Stimulated activated CD8-positive, alpha-beta memory T cell treated with anti-CD3 and anti-CD28 coated beads, Interleukin-4, amount 100 ng/mL, for 1 hour (primary cell): ENCODE results near the gene SEPTIN1.
A peak's percentile ranks its signal among the peaks of the same experiment; 100 is the strongest.
"Not testable (repeated sequence)": the region's sequence is repeated elsewhere in the genome, so short reads cannot be mapped to it uniquely, and the experiment has no call there.

Source experiments
- DNase-seq, 2 donors: peaks; one replicate each; pipeline ENCODE4 v3.0.0-alpha.2; 2020; ENCODE audit warnings: low read depth in 2 of 2, low spot score in 1 of 2

The SEPTIN1 gene

GRCh38 chr16:30357715-30358576 is 24.4 kb downstream of the SEPTIN1 start:
- DNase-seq: no peak

GRCh38 chr16:30357085-30357714 is 25.2 kb downstream of the SEPTIN1 start:
- no peak for DNase-seq

GRCh38 chr16:30356401-30357084 is 25.8 kb downstream of the SEPTIN1 start:
- DNase-seq: no peak

DNA sequence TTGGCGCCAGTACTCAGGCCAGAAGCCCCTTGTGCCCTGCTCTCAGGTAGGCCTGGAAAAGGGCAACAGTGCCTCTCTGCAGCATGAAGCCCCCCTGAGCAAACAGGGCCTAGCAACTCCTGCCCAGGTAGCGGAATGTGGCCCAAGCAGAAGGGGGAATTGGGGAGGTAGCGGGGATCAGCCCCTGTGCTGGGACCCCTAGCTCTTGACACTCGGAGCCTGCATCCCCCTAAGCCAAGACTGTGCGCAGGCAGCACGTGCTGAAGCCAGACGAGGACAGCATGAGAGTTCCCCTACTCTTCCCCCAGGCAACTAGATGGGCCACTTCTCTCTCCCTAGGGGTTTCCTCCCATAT is 26.4 kb downstream of the SEPTIN1 start:
- DNase-seq: no peak

- DNase-seq: peak; percentile 56 to 77
These were observed 27.0 kb downstream of the SEPTIN1 start, which contains the start of gene CD2BP2 for GRCh38 chr16:30355144-30355953. Gene CD2BP2, minus strand, starts transcription at chr16:30355308. Its CDS starts 627 bp downstream, at chr16:30354681.

DNA sequence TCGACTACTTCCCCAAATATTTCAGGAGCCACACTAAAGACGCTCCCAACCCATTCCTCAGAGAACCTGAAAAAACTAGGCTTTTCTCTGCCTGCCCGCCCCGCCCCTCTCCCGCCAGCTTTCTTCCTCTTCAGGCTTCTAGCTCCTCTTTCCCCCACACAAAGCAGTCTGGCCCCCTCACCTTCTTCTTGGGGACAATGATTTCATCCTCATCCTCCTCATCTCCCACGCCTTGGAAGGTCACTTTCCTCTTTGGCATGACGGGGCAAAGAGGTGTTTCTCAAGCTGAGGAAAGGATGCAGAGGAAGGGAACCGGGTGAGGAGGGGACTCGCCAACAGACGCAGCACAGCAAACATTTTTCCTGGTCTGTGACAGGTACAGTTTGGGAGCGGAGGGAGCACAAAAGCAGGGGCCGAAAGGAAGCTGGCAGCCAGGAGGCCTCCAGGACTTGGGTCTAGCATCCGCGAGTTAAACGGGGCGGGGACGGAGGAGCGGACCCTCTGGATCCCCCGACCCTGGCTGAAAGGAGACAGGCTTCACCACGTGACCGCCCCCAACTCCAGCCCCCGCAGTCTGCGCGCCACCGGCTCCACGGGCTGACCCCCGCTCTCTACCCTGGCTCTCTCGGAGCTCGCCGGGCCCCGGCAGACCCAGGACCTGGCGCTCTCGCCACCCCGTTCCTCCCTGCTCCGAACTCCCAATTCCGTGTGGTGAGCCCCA is 27.8 kb downstream of the SEPTIN1 start:
- no peak for DNase-seq

DNA sequence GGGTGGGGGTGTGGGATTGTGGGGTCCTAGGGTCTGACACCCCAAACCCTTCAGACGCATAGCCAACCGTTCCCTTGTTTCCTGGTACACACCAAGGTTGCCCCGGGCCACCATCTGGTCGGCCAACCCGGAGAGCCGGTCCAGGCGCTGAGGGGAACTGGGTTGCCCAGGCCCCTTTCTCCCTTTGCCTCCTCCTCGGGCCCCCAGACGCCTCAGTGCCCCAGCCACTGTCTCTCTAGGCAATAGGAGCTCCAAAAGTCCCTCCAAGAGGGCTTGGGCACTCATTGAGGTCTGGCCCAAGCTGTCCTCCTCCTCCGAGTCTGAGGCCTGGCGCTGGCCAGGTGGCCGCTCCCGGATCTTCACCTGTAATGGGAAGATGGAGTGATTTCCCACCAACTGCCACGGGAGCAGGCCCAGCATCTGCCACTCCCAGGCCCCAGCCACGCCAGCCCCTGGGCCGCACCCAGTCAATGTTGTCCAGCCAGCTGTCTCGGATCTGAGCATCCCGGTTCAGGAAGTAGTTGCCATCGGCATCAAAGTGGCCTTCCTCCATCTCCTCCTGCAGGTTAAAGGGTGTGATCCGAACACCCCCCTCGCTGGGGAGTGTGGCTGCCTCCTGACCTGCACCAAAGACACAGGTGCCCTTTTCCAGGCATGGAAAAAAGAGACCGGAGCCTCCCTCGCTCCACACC is 28.8 kb downstream of the SEPTIN1 start:
- DNase-seq: no peak

DNA sequence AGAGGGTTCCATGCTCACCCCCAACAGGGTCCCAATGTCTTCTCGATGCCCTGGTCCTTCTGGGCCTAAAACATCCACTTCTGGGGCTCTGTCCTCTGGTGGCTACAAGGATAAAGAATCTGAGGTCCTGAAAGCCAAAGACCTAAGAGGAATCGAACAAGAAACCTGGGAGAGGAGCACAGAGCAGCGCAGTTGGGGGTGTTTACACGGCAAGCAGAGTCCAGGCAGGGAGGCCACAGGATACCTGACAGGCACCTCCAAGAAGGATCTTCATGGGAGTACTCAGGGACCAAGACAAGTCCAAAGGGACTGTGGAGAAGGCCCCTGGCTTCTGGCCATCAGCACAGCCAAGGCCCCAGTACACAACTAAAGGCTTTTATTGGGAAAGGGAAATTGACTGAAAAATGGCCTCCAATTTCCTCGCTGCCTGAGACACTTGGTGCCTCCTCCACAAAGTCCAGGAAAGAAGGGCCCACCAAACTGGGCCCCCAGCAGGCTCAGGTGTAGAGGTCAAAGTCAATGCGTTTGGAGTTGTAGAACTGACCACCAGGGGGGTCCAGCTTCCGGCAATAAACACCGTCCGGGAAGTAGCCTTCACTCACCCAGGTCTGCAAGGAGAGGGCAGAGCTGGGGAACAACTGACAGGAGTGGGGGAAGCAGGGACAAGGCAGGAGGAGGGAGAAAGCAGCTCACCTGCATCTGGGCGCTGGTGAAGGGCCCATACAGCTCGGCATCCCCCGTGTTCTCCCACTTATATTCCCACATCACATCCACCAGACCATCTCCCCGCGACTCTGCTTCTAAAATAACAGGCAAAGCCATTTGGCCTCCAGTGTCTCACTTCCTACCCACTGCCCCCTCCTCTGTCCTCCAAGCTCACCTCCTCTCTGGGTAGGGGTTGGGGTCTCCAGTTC is 29.6 kb downstream of the SEPTIN1 start:
- DNase-seq: no peak

GRCh38 chr16:30351586-30352419 is 30.6 kb downstream of the SEPTIN1 start:
- no peak for DNase-seq

GRCh38 chr16:30351001-30351441 is 31.3 kb downstream of the SEPTIN1 start:
- DNase-seq: no peak

- DNase-seq: no peak
These were observed 32.1 kb downstream of the SEPTIN1 start for GRCh38 chr16:30350134-30350871.

DNA sequence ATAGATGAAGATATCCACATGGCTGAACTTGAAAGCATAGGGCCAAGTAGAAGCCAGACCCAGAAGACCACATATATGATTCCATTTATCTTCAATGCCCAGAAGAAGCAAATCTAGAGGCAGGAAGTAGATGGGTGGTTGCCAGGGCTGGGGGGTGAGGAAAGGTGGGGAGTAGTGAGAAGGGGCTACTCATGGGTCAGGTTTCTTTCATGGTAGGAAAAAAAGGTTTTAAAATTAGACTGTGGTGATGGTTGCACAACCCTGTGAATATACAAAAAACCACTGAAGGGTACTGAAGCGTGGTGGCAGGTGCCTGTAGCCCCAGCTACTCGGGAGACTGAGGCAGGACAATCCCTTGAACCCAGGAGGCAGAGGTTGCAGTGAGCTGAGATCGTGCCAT is 32.7 kb downstream of the SEPTIN1 start:
- DNase-seq: no peak

GRCh38 chr16:30348929-30349328 is 33.4 kb downstream of the SEPTIN1 start:
- no peak for DNase-seq

DNA sequence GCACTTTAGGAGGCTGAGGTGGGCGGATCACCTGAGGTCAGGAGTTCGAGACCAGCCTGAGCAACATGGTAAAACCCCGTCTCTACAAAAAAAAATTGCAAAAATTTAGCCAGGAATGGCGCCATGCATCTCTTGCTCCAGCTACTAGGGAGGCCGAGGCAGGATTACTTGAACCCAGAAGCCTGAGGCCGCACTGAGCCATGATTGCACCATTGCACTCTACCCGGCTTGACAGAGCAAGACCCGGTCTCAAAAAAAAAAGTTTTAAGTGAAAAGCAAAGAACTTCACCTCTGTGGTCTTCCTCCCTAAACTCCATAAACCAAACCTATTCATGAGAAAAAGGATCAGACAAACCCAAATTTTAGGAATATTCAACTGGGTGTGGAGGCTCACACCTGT is 34.2 kb downstream of the SEPTIN1 start:
- no peak for DNase-seq

DNA sequence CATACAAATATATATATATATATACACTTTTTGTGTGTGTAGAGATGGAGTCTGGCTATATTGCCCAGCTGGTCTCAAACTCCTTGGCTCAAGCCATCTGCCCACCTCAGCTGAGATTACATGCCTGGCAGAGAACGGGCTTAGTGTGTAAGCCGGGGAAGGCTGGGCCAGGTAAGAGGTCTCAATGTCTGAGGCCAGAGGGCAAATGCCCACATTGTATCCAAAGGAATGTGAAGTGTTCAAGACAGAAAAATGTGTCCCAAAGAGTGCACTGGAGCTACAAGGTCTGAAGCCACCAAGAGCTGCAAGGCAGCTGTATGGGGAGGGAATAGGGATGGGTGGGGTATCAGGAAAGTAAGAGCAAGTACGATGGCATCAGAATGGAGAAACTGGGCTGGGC is 36.1 kb downstream of the SEPTIN1 start:
- DNase-seq: no peak

GRCh38 chr16:30343491-30343820 is 38.9 kb downstream of the SEPTIN1 start:
- not testable (repeated sequence) for DNase-seq

GRCh38 chr16:30342751-30343490 is 39.4 kb downstream of the SEPTIN1 start:
- DNase-seq: no peak
